HFF-Myc (cell line): ENCODE measurements around the gene C7orf33.
"Not testable (repeated sequence)": the region's sequence is repeated elsewhere in the genome, so short reads cannot be mapped to it uniquely, and the experiment has no call there.

Experiments used
- DNase-seq: peaks from one replicate; pipeline ENCODE4 v3.0.0-alpha.2; 2011; ENCODE audit warnings: low read depth; ENCODE audit errors: extremely low read depth
- H3K4me3 ChIP-seq: replicated peaks from 2 replicates; pipeline ENCODE4 v1.5.1; 2011; ENCODE audit warnings: low read depth, mild to moderate bottlenecking, control low read depth, low read length
- CTCF ChIP-seq: IDR thresholded peaks from 2 replicates; pipeline ENCODE4 v1.5.1; 2012; ENCODE audit warnings: mild to moderate bottlenecking, low read depth, low read length, control low read depth; ENCODE audit errors: missing control alignments

The C7orf33 gene

GRCh38 chr7:148553979-148554378 is 36.6 kb upstream of the C7orf33 start:
- no peak for TF ChIP-seq CTCF
- H3K4me3 ChIP-seq, result no peak overlapping the region
- no peak for DNase-seq

GRCh38 chr7:148556892-148557291 is 33.7 kb upstream of the C7orf33 start:
- TF ChIP-seq CTCF, result no peak
- H3K4me3 ChIP-seq, result no peak overlapping the region
- DNase-seq, result no peak

- no peak for TF ChIP-seq CTCF
- DNase-seq, result no peak
- no peak overlapping the region for H3K4me3 ChIP-seq
These were observed 31.7 kb upstream of the C7orf33 start for GRCh38 chr7:148558914-148559313.

- no peak for DNase-seq
- H3K4me3 ChIP-seq, result no peak overlapping the region
- TF ChIP-seq CTCF, result no peak
These were observed 29.5 kb upstream of the C7orf33 start for GRCh38 chr7:148561099-148561498.

- no peak overlapping the region for H3K4me3 ChIP-seq
- TF ChIP-seq CTCF, result no peak
- no peak for DNase-seq
These were observed 26.8 kb upstream of the C7orf33 start for GRCh38 chr7:148563583-148564274.

- H3K4me3 ChIP-seq, DNase-seq: not testable (repeated sequence)
These were observed 26.2 kb upstream of the C7orf33 start for GRCh38 chr7:148564275-148564951.

GRCh38 chr7:148566736-148567135 is 23.8 kb upstream of the C7orf33 start:
- no peak for DNase-seq
- TF ChIP-seq CTCF, result no peak
- H3K4me3 ChIP-seq, result no peak overlapping the region
